Progenitor cell of endocrine pancreas (in vitro differentiated cells): ENCODE results near the gene THG1L. TPM values are rescaled to one million over a fixed set of nuclear protein-coding genes. Genes with fewer than 3 reads are reported as not detected.

Experiments used
- DNase-seq: peaks from one replicate; pipeline ENCODE4 v3.0.0; 2021; ENCODE audit warnings: low spot score; ENCODE audit not compliant: unreplicated experiment
- H3K27ac Mint-ChIP-seq: 2 replicates; pipeline ENCODE4 v1.8.0; 2021; ENCODE audit warnings: mild to moderate bottlenecking, moderate library complexity, mixed read lengths
- H3K27me3 Mint-ChIP-seq: 2 replicates; pipeline ENCODE4 v1.8.0; 2021; ENCODE audit warnings: mixed read lengths
- H3K36me3 Mint-ChIP-seq: 2 replicates; pipeline ENCODE4 v1.8.0; 2022; ENCODE audit warnings: mixed read lengths; ENCODE audit not compliant: insufficient read depth
- H3K4me1 Mint-ChIP-seq: 2 replicates; pipeline ENCODE4 v1.8.0; 2021; ENCODE audit warnings: low read depth, mixed read lengths
- H3K4me3 Mint-ChIP-seq: 2 replicates; pipeline ENCODE4 v1.8.0; 2021; ENCODE audit warnings: low read depth, mild to moderate bottlenecking, moderate library complexity, mixed read lengths
- H3K9me3 Mint-ChIP-seq: 2 replicates; pipeline ENCODE4 v1.8.0; 2021; ENCODE audit warnings: low read depth, mixed read lengths
- total RNA-seq: library from RNA; stranded (reverse); gene quantifications from 2 replicates; pipeline ENCODE4 v1.2.1, GENCODE V29; 2021
- TF ChIP-seq, protein P1 (sequence below): fragments of 200-600 bp; sonication (generic); IDR thresholded peaks from one replicate; pipeline ENCODE4 v1.5.0; 2021; ENCODE audit warnings: antibody characterized with exemption, mild to moderate bottlenecking; ENCODE audit not compliant: unreplicated experiment

The THG1L gene
- total RNA-seq, 1 donor from 2014 or later: 13.2 TPM

DNA sequence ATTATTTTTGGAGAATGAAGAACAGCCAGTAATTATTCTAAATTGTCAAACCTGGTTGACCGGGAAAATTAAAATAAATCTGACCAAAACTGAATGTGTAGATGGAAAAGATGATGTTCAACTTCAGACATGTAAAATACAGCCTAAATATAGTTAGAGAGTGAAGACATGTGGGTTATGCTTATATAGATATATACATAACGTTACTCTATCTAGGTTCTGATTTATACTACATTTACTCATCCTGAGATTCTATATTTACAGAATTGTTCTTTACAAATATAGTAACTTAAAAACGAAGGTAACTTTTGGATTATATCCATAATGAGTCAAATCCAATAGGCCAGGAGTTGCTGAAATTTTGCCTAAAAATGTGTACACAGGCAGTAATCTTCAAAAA is 20.8 kb upstream of the THG1L start:
- Mint-ChIP-seq H3K27ac (no peak overlapping the region), H3K27me3 (no peaks in the 10 kb centered on the region), H3K4me3 (no peak overlapping the region), H3K9me3 (no peaks in the 10 kb centered on the region), H3K36me3 (no peaks in the 10 kb centered on the region), H3K4me1 (no peaks in the 10 kb centered on the region)
- no peak for DNase-seq
- TF ChIP-seq, protein P1, sequence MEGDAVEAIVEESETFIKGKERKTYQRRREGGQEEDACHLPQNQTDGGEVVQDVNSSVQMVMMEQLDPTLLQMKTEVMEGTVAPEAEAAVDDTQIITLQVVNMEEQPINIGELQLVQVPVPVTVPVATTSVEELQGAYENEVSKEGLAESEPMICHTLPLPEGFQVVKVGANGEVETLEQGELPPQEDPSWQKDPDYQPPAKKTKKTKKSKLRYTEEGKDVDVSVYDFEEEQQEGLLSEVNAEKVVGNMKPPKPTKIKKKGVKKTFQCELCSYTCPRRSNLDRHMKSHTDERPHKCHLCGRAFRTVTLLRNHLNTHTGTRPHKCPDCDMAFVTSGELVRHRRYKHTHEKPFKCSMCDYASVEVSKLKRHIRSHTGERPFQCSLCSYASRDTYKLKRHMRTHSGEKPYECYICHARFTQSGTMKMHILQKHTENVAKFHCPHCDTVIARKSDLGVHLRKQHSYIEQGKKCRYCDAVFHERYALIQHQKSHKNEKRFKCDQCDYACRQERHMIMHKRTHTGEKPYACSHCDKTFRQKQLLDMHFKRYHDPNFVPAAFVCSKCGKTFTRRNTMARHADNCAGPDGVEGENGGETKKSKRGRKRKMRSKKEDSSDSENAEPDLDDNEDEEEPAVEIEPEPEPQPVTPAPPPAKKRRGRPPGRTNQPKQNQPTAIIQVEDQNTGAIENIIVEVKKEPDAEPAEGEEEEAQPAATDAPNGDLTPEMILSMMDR: no peak

DNA sequence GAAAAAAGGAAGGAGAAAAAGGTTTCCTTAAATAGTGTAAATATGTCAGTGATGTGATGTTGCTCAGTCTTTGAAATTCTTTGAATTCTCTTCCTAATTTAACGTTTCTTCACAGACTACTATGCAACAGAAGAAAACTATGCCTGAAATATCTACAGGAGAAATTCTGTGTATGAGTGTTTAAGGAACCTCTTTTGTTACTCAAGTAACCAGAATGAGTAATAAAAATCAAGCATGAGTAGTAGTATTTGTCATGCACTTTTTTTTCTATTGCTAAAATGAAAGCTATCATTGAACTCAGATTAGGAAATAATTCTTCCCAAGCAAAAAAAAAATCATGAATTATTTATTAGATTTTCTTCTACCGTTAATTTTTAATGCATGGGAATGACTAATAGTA is 20.3 kb upstream of the THG1L start:
- TF ChIP-seq, protein P1: no peak
- Mint-ChIP-seq H3K4me1 (no peaks in the 10 kb centered on the region), H3K27me3 (no peaks in the 10 kb centered on the region), H3K36me3 (no peaks in the 10 kb centered on the region), H3K4me3 (no peak overlapping the region), H3K9me3 (no peaks in the 10 kb centered on the region), H3K27ac (no peak overlapping the region)
- no peak for DNase-seq

DNA sequence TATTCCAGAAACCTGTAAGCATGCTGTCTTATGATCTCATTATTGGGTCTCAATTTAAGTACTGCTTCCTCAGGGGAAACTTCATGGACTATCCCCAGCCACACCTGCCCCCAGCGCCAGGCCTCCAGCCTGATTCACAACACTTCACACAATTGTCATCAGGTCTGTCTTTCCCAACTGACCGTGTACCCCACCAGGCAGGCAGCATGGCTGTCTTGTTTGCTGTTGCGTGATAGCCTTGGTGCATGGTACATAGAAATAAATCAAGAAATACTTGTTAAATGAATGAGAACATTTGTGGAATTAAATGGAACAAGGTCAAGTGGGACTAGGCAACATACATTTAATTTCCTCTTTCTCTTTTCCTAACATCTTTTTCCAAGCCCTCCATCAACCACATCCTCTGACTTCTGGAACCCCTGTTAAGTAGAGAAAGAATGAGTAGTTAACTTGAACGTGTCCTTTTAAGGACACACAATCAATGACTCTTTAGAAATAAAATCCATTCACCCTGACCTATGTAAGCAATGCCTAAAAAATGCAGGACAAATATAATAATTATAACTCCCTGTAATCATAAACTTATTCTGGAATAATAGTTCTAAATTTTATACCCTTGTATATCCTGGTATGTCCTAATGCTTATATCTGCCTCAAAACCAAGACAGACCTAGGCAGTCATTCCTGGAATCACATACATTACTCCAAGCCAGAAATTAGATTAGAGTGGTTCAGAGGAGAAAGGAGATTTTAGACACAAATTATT is 17.2 kb upstream of the THG1L start:
- Mint-ChIP-seq H3K9me3 (no peaks in the 10 kb centered on the region), H3K4me1 (no peaks in the 10 kb centered on the region), H3K4me3 (no peak overlapping the region), H3K36me3 (no peaks in the 10 kb centered on the region), H3K27me3 (no peaks in the 10 kb centered on the region), H3K27ac (no peak overlapping the region)
- DNase-seq: no peak
- TF ChIP-seq, protein P1: no peak

DNA sequence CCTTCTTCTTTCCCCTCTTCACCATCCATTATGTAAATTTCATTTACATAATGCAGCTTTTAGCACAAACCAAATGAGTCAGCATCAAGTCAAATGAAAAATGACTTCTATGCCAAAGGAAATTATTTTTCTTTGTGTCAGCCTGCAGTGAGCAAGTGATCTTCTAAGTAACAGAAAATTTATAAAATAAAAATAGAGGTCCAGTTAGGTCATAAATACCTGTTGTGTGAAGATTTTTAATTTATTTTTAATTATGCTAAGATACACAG is 16.7 kb upstream of the THG1L start:
- Mint-ChIP-seq H3K27me3 (no peaks in the 10 kb centered on the region), H3K9me3 (no peaks in the 10 kb centered on the region), H3K27ac (no peak overlapping the region), H3K4me3 (no peak overlapping the region), H3K4me1 (no peaks in the 10 kb centered on the region), H3K36me3 (no peaks in the 10 kb centered on the region)
- no peak for DNase-seq
- TF ChIP-seq, protein P1: no peak

DNA sequence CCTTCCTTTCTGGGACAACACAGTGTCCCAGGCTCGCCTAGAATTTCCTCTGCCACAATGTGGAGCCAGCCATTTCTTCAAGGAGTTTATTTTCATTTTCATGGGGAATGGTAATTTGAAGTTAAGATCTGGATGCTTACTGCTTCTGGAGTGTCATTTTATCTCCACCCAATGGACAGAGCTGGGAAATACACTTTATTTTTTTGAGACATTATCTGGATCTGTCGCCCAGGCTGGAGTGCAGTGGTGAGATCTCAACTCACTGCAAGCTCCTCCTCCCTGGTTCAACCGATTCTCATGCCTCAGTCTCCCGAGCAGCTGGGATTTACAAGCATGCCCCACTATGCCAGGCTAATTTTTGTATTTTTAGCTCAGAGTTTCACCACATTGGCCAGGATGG is 12.7 kb upstream of the THG1L start:
- TF ChIP-seq, protein P1: peak; percentile 56
- Mint-ChIP-seq H3K27me3 (no peaks in the 10 kb centered on the region), H3K9me3 (peaks cover 2% of the 10 kb centered on the region), H3K4me1 (no peaks in the 10 kb centered on the region), H3K4me3 (no peak overlapping the region), H3K36me3 (no peaks in the 10 kb centered on the region), H3K27ac (peak overlapping the region; percentile 16)
- no peak for DNase-seq
